Activated CD4-positive, alpha-beta T cell treated with anti-CD3 and anti-CD28 coated beads, Interleukin-2, amount 50 U/mL, for 16 hours (primary cell): ENCODE data around the gene TPM1.
"Not testable (repeated sequence)": the region's sequence is repeated elsewhere in the genome, so short reads cannot be mapped to it uniquely, and the experiment has no call there.

Source experiments
- DNase-seq: peaks from one replicate; pipeline ENCODE4 v3.0.0-alpha.2; 2020

Gene TPM1

DNA sequence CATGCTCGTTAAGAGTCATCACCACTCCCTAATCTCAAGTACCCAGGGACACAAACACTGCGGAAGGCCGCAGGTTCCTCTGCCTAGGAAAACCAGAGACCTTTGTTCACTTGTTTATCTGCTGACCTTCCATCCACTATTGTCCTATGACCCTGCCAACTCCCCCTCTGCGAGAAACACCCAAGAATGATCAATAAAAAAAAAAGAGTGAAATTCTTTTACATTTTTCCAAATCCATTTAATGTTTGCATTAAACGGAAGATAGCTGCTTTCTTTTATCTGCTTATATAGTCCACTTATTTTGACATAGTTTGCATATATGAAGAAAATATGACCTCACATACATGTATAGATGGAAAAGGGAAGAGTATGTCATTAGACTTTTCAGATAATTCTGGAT, 57.0 kb downstream of the TPM1 start:
- not testable (repeated sequence) for DNase-seq

DNA sequence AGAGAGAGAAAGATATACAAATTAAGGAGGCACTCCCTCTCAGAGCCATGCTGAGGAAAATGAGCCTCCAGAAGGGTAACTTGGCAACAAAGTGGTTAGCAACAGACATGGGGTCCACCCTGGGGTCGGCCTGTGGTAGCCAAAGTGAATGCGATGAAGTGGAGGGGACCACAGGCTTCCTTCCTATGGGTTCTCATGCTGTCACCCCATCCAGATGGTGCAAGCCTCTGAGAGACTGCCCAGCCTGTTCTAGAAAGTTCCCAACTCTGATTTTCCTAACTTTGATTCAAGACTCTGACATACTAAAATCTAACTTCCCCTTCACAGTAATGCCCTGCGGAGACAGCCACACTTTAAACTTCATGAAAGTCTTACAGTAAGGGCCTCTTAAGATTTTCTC, 60.9 kb downstream of the TPM1 start:
- DNase-seq: no peak

DNA sequence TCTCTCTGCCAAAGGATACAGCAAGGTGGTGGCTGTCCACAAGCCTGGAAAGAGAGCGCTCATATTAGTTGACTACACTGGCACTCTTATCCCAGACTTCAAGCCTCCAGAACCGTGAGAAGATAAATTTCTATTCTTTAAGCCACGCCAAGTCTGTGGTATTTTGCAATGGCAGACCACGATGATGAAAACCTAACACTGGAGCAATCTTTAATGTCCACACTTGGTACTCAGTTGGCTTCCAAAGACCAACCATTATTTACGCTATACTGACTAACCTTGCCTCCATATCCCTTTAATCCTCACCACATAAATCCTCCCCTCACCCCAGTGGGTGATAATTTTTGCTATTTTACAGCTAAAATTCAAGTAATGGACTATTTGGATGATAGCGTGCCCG, 62.2 kb downstream of the TPM1 start:
- no peak for DNase-seq

DNA sequence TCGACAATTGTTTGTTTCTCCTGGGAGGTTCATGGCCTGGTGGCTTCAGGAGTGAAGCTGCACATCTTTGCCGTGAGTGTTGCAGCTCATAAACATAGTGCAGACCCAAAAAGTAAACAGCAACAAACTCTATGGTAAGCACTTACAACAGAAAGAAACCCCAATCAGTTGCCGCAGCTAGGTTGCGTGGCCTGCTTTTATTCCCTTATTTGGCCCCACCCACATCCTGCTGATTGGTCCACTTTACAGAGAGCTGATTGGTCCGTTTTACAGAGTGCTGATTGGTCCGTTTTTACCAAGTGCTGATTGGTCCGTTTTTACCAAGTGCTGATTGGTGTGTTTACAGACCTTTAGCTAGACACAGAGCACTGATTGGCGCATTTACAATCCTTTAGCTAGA, 62.8 kb downstream of the TPM1 start:
- not testable (repeated sequence) for DNase-seq

DNA sequence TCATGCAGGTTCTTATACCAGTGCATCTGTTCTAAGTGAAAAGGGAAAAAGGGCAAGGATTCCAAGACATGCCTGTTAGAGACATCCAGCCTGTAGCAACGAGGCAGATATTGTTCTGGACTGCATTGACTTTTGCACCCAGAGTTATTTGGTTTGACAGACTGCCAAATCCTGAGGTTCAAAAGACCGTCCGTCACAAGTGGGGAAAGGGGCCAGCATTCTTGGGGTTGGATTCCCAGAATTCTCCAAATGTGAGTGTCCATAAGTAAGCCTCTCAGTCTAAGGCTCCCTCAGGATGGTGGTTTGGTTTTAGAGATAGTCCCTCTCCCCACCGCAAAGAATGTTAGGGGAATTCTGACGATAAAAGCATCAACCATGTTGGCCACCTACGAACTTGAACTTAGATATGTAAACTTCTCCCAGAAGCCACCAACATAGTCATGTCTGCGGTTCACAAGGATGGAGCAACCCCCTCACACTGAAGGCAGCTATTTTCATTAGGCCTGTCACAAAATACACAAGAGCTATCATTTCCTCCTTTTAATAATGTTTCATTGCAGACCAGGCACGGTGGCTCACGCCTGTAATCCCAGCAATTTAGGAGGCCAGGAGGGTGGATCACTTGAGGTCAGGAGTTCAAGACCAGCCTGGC, 65.5 kb downstream of the TPM1 start:
- no peak for DNase-seq

DNA sequence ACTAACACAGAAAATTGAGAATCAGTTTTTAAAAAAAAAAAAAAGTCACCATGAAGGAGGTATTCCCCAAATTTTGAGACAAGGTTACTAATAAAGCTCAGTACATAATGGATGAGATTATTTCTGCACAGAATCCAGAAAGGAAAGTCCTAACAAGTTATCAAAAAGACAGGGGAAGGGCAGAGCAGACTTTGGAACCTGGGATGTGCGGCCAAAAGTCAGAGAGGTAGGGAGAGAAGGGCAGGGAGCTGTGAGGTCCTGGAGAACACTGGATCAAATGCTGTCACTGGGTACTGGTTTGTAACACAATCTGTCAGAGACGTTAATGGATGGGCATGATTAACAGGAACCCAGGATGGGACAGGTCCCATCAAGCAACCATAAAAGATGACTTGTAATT, 67.0 kb downstream of the TPM1 start:
- DNase-seq: no peak

DNA sequence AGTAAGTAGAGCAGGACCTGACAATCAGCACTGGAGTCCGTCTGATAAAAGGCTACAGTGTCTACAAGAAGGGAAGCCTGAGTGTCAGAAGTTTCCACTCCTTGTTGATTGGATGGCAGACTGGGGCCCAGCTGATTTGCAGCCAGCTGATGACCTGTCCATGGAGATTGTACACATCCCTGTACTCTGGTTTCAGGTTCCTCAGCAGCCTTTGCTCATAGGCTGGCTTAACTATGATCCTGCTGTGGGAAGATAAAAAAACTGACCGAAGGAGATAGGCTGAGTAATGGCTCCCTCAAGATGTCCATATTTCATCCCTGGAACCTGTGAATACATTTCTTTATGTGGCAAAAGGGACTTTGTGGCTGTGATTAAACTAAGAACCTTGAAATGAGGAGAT, 67.4 kb downstream of the TPM1 start:
- no peak for DNase-seq

DNA sequence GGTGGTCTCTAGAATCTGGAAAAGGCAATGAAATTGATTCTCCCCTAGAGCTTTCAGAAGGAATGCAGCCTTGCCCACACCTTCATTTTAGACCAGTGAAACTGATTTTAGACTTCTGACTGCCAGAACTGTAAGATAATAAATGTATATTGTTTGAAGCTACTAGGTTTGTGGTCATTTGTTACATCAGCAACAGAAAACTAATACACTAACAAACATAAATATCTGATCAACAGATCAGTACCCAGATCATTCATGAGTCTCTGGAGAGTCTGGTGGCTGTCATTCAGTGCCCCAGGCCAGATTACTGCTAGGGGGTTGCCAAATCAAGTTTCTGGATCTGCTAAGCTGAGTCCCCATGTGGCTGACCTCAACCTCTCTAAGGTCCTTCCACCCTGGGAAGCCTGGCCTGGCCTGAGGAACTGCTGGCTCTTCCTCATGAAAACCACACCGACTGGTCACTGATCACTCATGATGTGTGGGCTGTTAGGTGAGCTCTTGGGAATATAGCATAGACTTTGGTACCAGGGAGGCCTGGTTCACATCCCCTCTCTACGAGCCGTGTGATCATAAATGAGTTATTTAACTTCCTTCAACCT, 68.0 kb downstream of the TPM1 start:
- DNase-seq: no peak

DNA sequence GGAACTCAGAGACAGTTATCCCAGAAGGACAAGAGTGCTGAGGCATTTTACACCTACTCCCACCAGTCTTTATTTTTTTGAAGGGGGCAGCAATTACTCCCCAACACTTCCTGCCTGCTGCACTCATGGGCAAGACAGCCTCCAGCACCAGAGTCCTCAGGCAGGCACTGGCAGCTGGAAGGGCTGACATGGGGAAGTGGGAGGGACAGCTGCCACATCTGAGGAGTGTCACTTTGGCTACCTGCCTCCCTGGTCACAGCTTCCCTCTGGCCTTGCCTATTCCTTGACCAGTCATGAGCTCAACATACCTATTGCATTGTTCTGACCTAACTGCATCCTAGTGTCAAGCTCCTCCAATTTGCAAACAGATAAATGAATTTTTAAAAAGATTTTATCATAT, 68.9 kb downstream of the TPM1 start:
- DNase-seq: no peak

DNA sequence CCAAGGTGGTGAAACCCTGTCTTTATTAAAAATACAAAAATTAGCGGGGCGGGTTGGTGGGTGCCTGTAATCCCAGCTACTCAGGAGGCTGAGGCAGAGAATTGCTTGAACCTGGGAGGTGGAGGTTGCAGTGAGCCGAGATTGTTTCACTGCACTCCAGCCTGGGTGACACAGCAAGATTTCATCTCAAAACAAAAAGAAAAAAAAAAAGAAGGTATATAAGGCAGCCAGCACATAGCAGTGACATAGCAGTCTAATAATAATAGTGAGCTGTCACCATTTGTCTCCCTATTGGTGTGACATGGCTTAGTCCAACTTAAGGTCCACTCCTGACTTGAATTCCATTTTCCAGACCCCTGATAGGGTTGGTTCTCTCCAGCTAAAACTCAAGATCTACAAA, 70.3 kb downstream of the TPM1 start:
- no peak for DNase-seq

DNA sequence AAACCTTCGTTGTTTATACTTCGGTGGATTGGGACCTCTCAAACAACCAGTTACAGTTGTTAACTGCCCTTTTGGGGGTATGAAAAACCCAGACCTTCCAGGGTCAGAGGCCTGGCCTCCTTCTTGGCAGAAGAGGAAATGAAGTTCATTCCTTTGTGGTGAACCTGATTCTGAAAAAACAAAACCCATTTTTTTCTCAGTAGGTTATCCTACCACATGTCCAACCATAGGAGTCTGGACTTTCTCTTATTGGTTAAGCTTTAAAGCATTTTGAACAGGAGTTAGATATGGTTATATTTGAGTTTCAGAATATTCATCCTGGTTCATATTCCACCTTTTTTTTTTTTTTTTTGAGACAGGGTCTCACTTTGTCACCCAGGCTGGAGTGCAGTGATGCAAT, 71.9 kb downstream of the TPM1 start:
- no peak for DNase-seq
